Measurements from ENCODE around the gene MICU2. TPM values are rescaled to one million over a fixed set of nuclear protein-coding genes. Genes with fewer than 3 reads are reported as not detected.

MICU2 gene
- polyA plus RNA-seq, 1 donor from 2014 or later: 223 TPM

DNA sequence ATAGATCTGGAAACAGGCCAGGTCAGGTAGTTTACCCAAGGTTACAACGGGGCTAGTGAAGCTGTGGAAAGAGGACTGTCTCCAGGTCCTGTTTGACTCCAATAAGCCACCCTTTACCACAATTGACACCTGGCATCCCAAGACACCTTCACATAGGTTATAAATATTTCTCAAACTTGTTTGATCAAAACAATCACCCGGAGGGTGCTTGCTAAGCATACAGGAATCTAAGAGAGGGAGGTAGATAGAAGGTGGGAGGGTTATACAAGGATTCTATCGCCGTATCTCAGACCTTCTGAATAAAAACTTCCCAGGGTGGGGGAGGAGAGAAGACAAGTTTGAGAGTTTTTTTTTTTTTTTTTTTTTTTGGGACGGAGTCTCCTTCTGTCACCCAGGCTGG is 55.4 kb downstream of the MICU2 start:
- Histone ChIP-seq H4K20me1 (ENCODE audit: insufficient read depth) (no peaks in the 10 kb centered on the region), H3K9me2 (ENCODE audit: insufficient read depth, low read length) (no peaks in the 10 kb centered on the region), H3K9me3 (ENCODE audit: low read length) (no peaks in the 10 kb centered on the region), H2AFZ (ENCODE audit: low read depth, low read length) (no peak overlapping the region), H3K79me2 (replicated peaks; ENCODE audit: insufficient read depth, low read length) (no peaks in the 10 kb centered on the region), H3K36me3 (ENCODE audit: insufficient read depth, low read length) (no peaks in the 10 kb centered on the region), H3K4me3 (ENCODE audit: low read length) (no peak overlapping the region), H3K9ac (ENCODE audit: low read length) (no peak overlapping the region), H3K27me3 (ENCODE audit: insufficient read depth, low read depth, low read length) (no peaks in the 10 kb centered on the region), H3K4me2 (ENCODE audit: low read length) (no peak overlapping the region), H3K27ac (ENCODE audit: low read length) (no peak overlapping the region), H3F3A (ENCODE audit: insufficient read depth, low read length, poor library complexity, severe bottlenecking) (no peaks in the 10 kb centered on the region)
- no peak for TF ChIP-seq RAD21 (conservative IDR thresholded peaks at IDR 0.05)
- TF ChIP-seq EP300 (conservative IDR thresholded peaks at IDR 0.05; ENCODE audit: poor library complexity, severe bottlenecking): no peak
- no peak for TF ChIP-seq MXI1 (conservative IDR thresholded peaks at IDR 0.05; ENCODE audit: poor library complexity, severe bottlenecking)
- no peak for TF ChIP-seq EZH2 (IDR thresholded peaks at IDR 0.05; ENCODE audit: borderline replicate concordance, insufficient read depth, low read length, poor library complexity, severe bottlenecking)
- TF ChIP-seq SMC3 (conservative IDR thresholded peaks at IDR 0.05; ENCODE audit: poor library complexity): no peak
- TF ChIP-seq, protein P1, sequence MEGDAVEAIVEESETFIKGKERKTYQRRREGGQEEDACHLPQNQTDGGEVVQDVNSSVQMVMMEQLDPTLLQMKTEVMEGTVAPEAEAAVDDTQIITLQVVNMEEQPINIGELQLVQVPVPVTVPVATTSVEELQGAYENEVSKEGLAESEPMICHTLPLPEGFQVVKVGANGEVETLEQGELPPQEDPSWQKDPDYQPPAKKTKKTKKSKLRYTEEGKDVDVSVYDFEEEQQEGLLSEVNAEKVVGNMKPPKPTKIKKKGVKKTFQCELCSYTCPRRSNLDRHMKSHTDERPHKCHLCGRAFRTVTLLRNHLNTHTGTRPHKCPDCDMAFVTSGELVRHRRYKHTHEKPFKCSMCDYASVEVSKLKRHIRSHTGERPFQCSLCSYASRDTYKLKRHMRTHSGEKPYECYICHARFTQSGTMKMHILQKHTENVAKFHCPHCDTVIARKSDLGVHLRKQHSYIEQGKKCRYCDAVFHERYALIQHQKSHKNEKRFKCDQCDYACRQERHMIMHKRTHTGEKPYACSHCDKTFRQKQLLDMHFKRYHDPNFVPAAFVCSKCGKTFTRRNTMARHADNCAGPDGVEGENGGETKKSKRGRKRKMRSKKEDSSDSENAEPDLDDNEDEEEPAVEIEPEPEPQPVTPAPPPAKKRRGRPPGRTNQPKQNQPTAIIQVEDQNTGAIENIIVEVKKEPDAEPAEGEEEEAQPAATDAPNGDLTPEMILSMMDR (IDR thresholded peaks at IDR 0.05; ENCODE audit: poor library complexity, severe bottlenecking): no peak
- no peak for TF ChIP-seq POLR2AphosphoS5 (IDR thresholded peaks at IDR 0.05)
- TF ChIP-seq, protein P2, sequence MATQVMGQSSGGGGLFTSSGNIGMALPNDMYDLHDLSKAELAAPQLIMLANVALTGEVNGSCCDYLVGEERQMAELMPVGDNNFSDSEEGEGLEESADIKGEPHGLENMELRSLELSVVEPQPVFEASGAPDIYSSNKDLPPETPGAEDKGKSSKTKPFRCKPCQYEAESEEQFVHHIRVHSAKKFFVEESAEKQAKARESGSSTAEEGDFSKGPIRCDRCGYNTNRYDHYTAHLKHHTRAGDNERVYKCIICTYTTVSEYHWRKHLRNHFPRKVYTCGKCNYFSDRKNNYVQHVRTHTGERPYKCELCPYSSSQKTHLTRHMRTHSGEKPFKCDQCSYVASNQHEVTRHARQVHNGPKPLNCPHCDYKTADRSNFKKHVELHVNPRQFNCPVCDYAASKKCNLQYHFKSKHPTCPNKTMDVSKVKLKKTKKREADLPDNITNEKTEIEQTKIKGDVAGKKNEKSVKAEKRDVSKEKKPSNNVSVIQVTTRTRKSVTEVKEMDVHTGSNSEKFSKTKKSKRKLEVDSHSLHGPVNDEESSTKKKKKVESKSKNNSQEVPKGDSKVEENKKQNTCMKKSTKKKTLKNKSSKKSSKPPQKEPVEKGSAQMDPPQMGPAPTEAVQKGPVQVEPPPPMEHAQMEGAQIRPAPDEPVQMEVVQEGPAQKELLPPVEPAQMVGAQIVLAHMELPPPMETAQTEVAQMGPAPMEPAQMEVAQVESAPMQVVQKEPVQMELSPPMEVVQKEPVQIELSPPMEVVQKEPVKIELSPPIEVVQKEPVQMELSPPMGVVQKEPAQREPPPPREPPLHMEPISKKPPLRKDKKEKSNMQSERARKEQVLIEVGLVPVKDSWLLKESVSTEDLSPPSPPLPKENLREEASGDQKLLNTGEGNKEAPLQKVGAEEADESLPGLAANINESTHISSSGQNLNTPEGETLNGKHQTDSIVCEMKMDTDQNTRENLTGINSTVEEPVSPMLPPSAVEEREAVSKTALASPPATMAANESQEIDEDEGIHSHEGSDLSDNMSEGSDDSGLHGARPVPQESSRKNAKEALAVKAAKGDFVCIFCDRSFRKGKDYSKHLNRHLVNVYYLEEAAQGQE (IDR thresholded peaks at IDR 0.05; ENCODE audit: borderline replicate concordance): no peak

DNA sequence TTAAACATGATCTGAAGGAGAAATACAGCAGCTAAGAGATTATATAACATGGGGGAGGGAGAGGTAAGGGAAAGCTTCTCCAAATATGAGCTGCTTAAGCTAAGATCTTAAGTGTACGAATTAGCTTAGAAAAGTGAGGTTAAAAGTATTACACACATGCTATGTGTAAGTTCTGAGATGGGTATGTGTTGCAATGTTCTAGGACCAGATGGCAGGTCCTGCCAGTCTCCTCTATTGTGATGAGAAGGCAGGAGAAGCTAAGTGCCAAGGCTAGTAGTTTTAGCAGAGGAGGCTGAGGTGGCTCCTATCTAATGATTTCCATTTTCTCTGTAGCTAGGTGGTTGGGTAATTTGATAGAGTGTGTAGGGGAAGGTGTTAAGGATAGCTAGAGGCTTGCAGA is 57.6 kb downstream of the MICU2 start:
- Histone ChIP-seq H3K36me3 (ENCODE audit: insufficient read depth, low read length) (no peaks in the 10 kb centered on the region), H2AFZ (ENCODE audit: low read depth, low read length) (no peak overlapping the region), H3F3A (ENCODE audit: insufficient read depth, low read length, poor library complexity, severe bottlenecking) (no peaks in the 10 kb centered on the region), H3K79me2 (replicated peaks; ENCODE audit: insufficient read depth, low read length) (peaks cover 5% of the 10 kb centered on the region), H3K9me3 (ENCODE audit: low read length) (no peaks in the 10 kb centered on the region), H3K27me3 (ENCODE audit: insufficient read depth, low read depth, low read length) (no peaks in the 10 kb centered on the region), H3K4me3 (ENCODE audit: low read length) (no peak overlapping the region), H3K4me2 (ENCODE audit: low read length) (no peak overlapping the region), H3K9ac (ENCODE audit: low read length) (no peak overlapping the region), H4K20me1 (ENCODE audit: insufficient read depth) (no peaks in the 10 kb centered on the region), H3K9me2 (ENCODE audit: insufficient read depth, low read length) (no peaks in the 10 kb centered on the region), H3K27ac (ENCODE audit: low read length) (no peak overlapping the region)
- TF ChIP-seq, protein P1 (IDR thresholded peaks at IDR 0.05; ENCODE audit: poor library complexity, severe bottlenecking): no peak
- TF ChIP-seq MXI1 (conservative IDR thresholded peaks at IDR 0.05; ENCODE audit: poor library complexity, severe bottlenecking) (no peak), SMC3 (conservative IDR thresholded peaks at IDR 0.05; ENCODE audit: poor library complexity) (no peak), RAD21 (conservative IDR thresholded peaks at IDR 0.05) (no peak), EZH2 (IDR thresholded peaks at IDR 0.05; ENCODE audit: borderline replicate concordance, insufficient read depth, low read length, poor library complexity, severe bottlenecking) (no peak), EP300 (conservative IDR thresholded peaks at IDR 0.05; ENCODE audit: poor library complexity, severe bottlenecking) (no peak), POLR2AphosphoS5 (IDR thresholded peaks at IDR 0.05) (no peak), TAF1 (IDR thresholded peaks at IDR 0.05; ENCODE audit: low read depth) (no peak)
- TF ChIP-seq, protein P2 (IDR thresholded peaks at IDR 0.05; ENCODE audit: borderline replicate concordance): no peak

All from neural cell (in vitro differentiated cells).